HG03432 (cell line): ENCODE data around the gene MGA.

Source experiments
- ATAC-seq: cut with Tn5 transposase; IDR thresholded peaks from one replicate; pipeline ENCODE4 v1.9.1; 2021; ENCODE audit warnings: mild to moderate bottlenecking, moderate library complexity; ENCODE audit not compliant: unreplicated experiment

The MGA gene

DNA sequence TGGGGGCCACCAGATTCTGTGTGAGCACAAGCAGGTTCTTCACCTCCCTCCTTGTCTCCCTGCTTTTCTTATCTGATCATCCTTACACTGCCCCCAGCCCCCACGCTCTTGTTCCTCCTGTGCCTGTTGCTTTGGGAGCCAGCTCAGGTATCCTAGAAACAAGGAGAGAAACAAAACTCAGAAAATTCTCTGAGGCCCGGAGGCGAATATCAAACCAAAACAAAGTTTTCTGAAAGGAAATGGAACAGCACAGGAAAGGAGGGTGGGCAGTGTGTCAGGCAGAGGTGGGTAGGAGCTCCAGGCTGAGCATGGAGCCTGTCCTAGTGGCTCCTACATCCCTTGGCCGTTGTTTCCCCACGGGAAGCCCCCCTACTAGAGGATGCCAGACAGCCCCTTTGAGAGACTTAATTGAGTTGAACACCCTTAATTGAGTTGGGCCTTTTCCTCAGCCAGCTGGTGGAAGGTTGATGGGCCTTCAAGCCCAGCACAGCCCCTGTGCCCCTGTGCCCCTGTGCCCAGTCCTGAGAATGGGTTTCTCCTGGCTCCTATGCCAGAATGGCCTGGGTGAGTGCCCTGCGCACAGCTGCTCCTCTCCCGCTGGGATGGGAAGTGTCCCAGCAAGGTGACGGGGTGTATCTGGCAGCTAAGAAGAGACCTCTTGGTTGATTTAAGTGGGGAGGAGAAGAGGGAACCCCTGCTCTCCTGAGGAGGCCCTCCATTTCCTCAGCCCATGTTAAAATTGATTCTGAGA lies 144.9 kb downstream of the MGA start:
- ATAC-seq = no peak

GRCh38 chr15:41805711-41806110 lies 145.5 kb downstream of the MGA start:
- ATAC-seq = no peak

GRCh38 chr15:41806291-41807181 lies 146.3 kb downstream of the MGA start:
- no peak for ATAC-seq

GRCh38 chr15:41809121-41809520 lies 148.9 kb downstream of the MGA start:
- ATAC-seq = no peak

DNA sequence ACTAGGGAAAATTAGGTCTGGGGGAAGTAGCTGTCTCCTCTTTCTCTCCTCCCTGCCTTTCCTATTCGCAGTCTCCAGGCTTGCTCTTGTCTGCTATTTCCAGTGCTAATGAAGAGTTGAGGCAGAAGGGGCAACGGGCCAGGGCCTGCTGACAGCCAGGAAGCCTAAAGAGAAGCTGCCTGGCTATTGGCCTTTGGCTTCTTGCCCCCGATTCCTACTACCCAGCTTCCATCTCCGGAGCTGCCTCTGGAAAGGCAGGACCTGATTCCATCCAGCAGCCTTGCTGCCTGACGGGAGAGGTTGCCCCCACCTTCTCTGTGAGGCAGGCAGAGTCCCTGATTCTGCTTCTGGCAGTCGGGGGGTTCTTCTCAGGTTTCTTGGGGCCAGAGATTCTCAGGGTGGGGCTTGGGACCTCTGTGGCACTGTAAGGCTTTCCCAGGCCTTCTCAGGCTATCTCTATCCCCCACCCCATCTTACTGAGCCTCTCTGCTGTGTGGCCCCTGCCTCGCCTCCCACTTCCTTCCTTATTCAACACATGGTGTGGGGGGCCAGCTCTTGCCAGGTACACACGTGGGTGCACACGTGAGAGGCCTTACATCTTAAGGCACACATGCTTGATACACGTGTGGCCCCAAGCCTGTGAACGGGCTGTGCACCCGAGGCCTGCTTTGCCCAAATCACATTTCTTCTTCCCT lies 149.5 kb downstream of the MGA start:
- ATAC-seq = no peak

- ATAC-seq = no peak
These were observed 150.6 kb downstream of the MGA start for GRCh38 chr15:41810651-41811431.

DNA sequence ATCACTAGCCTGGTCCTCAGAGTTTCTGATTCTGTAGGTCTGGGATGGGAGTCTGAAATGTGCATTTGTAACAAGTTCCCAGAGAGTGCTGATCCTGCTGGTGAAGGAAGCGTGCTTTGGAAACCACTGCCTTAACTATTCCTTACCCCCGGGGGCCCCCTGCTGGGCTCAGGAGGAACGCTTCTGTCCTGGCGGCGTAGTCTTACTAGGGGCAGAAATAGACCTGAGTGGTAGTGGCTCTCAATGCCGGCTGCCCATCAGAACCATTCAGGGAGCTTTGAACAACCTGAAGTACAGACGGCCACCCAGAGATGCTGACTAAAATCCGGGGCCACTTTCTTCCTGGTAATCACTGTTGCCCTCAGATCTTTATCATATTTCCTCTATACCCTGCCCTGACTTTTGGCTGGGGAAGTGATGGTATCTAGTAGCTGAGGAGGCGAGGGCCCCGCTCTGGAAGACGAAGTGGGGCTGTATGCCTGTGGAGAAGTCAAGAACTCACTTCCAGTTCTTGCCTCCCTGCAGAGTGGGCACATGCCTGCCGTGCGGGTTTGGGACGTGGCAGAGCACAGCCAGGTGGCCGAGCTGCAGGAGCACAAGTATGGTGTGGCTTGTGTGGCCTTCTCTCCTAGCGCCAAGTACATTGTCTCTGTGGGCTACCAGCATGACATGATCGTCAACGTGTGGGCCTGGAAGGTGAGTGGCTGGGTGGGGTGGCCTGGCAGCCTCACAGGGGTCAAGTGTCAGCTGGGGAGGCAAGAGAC lies 151.4 kb downstream of the MGA start:
- ATAC-seq = no peak

- no peak for ATAC-seq
These were observed 152.7 kb downstream of the MGA start for GRCh38 chr15:41812820-41813375.

DNA sequence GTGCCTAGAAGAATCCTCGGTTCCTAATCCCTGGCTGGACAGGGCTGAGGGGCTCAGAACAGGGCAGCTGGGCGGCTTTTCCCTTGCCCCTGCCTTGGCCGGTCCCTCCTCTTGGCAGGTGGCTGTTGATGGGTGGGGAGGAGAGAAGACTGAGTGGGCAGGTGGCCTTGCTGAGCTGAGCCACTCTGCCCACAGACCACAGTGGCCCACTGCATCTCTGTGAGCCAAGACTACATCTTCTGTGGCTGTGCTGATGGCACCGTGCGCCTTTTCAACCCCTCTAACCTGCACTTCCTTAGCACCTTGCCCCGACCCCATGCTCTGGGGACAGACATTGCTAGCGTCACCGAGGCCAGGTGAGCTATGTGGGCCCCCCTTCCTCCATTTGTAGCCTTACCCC lies 153.2 kb downstream of the MGA start:
- no peak for ATAC-seq

DNA sequence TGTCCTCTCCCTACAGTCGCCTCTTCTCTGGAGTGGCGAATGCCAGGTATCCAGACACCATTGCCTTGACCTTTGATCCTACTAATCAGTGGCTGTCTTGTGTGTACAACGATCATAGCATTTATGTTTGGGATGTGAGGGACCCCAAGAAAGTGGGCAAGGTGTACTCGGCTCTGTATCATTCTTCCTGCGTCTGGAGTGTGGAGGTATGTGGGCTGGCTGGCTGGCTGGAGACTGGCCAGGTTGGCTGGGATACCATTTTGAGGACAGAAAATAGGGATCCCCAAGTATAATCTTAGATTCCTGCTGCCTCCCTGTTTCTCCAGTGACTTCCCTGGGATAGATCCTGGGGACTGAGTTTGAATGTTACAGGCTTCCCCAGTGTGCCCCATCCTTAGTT lies 154.3 kb downstream of the MGA start:
- no peak for ATAC-seq

GRCh38 chr15:41816788-41817187 lies 156.6 kb downstream of the MGA start:
- no peak for ATAC-seq

GRCh38 chr15:41817327-41817726 lies 157.1 kb downstream of the MGA start:
- no peak for ATAC-seq

DNA sequence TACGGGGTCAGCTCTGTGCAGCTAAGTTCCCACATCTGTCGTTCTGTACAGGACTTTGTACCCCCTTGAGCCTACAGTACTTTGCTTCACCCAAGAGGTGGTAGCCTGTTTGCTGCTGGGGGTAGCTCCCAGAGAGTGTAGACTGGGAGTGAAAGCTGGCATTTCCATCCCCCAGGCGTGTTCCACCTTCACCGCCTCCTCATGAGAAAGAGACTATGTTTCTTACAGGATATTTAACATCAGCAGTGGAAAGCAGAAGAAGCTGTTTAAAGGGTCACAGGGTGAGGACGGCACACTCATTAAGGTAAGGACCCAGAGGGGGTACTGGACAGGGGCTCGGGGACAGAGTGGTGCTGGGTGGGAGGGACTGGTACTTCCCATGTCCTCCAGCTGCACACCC lies 157.6 kb downstream of the MGA start:
- no peak for ATAC-seq

DNA sequence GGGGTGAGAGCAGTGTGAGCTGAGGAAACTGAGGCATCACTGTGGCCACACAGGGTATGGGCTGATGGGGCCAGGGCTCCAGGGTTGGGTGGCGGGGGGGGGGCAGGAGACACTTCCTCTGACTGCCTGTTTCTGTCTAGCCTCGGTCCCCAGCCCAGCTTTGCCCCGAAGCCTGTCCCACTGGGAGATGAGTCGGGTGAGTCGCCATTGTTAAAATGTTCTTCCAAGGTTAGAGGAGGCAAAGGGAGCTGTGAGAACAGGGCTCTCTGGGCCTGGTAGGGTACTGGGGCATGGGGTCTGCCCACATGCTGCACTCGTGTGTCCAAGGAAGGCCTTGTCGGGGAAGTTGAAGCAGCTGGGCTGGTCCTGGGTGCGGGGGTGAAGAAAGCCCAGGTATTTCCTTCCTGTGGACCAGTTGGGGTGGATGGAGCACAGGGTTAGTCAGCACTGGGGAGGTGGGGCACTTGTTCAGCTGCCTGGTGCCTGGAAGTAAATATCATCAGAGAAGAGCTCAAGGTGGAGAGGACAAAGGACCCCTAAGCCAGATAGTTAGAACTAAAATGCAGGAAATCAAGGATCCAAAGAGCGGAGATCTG lies 159.3 kb downstream of the MGA start:
- no peak for ATAC-seq

- no peak for ATAC-seq
These were observed 160.7 kb downstream of the MGA start for GRCh38 chr15:41820791-41821423.

DNA sequence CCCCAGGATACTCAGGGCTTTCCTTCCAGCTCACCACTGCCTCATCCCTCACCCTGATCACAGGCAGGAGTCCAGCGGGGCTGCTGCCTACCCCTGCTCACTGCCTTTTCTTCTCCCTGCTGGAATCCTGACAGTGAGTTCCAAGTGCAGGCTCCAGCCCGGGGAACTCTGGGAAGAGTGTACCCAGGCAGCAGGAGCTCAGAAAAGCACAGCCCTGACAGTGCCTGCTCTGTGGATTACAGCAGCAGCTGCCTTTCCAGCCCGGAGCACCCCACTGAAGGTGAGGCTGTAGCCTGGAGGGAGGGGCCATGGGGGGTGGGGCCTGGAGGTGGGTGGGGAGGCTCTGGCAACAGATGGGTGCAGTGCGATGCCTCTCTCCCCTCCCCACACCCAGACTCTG lies 161.6 kb downstream of the MGA start:
- ATAC-seq = no peak

DNA sequence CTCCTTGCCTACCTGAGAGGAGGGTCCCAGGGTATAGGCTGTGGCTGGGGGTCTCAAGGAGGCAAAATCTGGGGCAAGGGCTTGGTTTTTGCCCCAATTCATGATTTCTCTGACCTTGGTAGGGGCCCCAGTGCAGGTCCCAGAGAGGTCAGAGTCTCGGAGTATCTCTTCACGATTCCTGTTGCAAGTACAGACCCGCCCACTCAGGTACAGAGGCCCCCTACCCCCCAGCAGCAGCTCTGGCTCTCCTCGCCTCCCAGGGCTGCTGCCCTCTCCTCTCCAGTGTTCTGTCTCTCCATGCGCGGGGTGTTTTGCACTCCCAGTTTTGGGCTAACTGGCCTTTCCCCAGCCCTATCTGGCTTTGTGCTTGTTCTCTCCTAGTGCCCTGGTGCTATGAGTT lies 162.3 kb downstream of the MGA start:
- ATAC-seq = no peak
